CD4-positive, alpha-beta T cell treated with Interleukin-17A for 1 hour (primary cell): ENCODE data around the gene KIF27.
"Not testable (repeated sequence)": the region's sequence is repeated elsewhere in the genome, so short reads cannot be mapped to it uniquely, and the experiment has no call there.

ENCODE experiments used
- DNase-seq: peaks from one replicate; pipeline ENCODE4 v3.0.0-alpha.2; 2020

KIF27 gene

GRCh38 chr9:83920927-83921707, at the start of gene KIF27:
Gene KIF27, minus strand, starts transcription at chr9:83921432. Its CDS starts 5,841 bp downstream, at chr9:83915591.
- DNase-seq, result peak; percentile 96

GRCh38 chr9:83969602-83970001, 48.4 kb upstream of the KIF27 start:
- DNase-seq, result no peak

DNA sequence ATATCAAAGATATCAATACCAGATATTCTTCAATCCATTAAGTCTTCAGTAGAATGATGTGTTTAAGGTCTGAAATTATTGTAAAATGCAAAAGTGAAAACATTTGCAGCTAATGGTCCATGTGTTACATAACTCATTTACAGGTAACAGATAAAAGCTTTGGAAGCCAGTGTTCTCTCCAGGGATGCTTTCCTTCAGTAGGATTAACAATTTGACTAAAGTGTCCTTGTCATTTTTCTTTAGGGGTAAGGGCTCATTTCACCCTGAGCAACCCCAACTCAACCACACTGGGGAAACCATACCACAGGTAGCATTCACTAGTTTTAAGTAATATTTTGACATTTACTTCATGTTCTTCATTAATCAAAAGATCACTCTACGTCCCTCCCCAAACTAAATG, 45.8 kb upstream of the KIF27 start:
- DNase-seq, result no peak

- DNase-seq, result no peak
Observed at GRCh38 chr9:83966209-83966582, 45.0 kb upstream of the KIF27 start.

- no peak for DNase-seq
Observed at GRCh38 chr9:83965350-83966208, 44.3 kb upstream of the KIF27 start.

- DNase-seq, result no peak
Observed at GRCh38 chr9:83964973-83965349, 43.7 kb upstream of the KIF27 start.

- DNase-seq, result no peak
Observed at GRCh38 chr9:83962165-83962564, 40.9 kb upstream of the KIF27 start.

DNA sequence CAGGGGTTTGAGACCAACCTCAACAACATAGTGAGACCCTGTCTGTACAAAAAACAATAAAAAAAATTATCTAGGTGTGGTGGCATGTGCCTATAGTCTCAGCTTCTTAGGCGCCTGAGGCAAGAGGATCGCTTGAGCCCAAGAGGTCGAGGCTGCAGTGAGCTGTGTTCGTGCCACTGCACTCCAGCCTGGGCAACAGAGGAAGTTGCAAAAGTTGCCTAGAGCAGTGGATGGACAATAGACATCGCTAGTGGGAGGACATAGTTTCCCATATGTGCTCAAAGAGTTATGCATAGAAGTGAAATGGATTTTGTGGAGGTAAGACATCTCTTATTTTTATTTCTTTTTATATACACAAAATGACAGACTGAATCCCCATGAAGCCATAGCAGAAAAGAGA, 39.8 kb upstream of the KIF27 start:
- no peak for DNase-seq

DNA sequence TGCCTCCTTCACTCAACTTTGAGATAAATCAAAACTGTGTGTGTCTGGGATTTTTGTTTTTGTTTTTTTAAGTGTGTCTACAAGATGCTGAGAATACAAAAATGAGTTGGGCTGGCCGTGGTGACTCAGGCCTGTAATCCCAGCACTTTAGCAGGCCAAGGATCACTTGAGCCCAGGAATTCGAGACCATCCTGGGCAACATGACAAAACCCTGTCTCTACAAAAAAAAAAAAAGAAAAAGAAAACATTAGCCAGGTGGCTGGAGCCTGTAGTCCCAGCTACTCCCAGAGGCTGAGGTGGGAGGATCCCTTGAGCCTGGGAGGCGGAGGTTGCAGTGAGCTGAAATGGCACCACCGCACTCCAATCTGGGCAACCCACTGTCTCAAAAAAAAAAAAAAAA, 37.8 kb upstream of the KIF27 start:
- no peak for DNase-seq

DNA sequence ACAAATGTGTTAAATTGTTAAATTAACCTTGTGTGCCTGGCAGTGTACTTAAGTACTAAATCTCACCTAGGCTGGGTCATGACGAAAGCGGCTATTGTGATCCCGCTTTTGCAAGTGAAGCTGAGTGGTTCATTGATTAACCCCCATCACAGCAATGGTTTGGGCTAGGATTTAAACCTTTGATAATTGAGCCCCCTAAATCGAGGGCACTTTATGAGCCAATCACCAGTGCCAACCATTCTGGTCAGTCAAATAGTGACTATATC, 35.9 kb upstream of the KIF27 start:
- DNase-seq, result no peak

DNA sequence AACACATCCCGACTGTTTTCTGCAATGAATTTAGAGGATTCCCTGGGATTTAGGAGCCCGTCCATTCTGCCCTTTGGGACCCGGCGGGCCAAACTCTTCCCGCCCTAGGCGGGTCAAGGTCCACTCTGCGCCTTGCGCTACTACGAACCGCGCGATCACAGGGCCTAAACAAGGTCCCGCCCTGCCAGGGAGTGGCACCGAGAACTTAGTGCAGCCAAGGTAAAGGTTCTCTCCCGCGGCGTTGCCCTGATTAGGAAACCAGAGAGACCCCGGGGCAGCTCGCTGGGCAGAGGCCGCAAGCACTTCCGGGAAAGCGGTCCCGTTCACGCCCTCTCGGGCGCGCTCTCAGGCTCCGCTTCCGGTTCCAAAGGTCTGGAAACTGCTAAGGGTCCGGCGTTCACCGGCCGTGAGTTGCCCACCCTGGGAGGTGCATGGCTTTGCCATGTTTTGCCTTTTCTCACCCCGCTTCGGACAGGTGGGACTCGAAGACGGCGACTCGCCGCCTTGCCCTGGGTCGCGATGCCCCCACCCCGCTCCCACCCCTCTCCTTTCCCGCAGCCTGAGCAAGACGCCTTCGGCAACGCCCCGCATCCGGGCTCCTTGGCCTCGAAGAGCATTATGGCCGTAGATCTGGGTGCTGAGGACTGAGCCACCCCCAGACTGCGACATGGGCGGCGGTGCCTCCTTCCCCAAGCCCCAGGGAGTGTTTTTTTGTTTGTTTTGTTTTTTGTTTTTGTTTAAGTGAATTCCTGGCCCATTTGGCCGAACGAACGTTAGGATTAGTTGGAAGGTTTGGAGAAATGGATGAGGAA, 35.4 kb upstream of the KIF27 start:
- peak; percentile 60 for DNase-seq

DNA sequence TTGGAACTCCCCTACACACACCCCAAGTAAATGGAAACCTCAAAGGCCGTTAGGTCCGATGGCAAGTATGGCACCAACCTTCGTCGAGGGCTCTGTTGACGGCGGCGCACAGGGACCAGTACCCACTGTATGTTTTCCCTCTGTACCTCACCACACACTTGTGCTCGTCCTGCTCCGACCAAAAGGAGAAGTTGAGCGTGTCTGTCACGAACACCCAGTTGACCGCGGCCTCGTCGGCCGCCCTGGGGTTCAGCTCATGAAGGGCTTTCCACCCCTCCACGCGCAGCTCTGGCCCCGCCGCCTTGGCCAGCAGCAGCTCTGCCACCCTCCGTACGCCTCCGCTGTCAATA, 34.8 kb upstream of the KIF27 start:
- DNase-seq, result no peak

DNA sequence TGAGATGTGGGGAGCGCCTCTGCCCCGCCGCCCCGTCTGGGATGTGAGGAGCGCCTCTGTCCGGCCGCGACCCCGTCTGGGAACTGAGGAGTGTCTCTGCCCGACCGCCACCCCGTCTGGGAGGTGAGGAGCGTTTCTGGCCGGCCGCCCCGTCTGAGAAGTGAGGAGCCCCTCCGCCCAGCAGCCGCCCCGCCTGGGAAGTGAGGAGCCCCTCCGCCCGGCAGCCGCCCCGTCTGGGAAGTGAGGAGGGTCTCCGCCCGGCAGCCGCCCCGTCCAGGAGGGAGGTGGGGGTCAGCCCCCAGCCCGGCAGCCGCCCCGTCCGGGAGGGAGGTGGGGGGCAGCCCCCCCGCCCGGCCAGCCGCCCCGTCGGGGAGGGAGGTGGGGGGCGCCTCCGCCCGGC, 26.9 kb upstream of the KIF27 start:
- not testable (repeated sequence) for DNase-seq

DNA sequence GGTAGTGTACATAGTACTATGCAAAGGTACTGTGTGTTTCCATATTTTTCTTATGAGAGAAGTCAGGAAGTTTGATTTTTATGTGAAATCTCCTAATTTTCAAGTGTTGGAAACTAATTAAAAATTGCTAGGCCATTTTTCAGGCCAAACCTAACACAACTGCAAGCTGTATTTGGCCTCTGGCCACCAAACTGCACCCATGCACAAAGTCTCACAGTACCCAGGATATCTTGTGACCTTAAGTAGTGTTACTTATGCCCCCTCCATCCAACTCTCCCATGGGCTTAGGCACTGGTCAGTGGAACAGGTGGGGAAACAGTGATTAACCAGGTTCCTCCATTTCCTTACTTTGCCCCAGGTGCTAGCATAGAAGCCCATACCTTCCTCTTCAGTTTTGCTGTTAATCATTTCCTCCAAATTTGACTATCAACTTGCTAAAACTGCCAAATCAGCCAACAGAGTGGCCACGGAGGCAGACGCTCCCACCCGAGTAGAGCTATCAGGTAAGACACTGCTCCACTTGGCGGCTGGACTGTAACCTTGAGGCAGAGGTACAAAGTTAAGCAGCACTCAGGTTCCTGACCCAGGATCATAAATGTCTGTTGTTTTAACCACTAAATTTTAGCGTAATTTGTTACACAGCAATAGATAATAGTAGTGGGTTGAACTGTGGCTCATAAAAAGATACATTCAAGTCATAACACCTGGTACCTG, 19.5 kb upstream of the KIF27 start:
- DNase-seq, result no peak

DNA sequence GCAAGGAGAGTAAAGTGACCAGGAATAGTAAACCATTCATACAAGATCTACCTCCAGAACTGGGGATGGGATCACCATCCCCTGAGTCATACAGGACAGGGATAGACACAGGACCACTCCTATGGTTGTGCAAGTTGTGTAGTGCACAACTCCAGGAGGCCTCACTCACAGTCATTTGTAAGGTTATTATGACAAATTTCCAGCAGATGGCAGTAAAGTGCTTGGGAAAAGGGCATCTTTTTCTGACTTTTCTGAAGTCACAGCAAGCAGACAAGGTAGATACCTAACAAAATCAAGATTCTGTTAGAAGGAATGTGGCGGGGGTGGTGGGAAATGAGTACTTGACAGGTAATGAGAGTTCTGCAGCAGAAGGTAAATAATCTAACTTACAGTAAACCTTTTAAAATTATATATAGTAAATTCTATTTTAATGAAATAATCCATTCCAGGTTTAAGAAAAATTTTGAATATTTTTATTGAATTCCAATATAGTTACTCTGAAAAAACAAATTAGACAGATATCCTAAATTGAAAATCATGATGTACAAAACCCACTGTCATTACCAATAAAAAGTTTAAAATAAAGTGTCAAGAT, 16.7 kb upstream of the KIF27 start:
- peak; percentile 84 for DNase-seq

GRCh38 chr9:83936523-83936922, 15.3 kb upstream of the KIF27 start:
- no peak for DNase-seq

GRCh38 chr9:83935276-83935935, 14.2 kb upstream of the KIF27 start:
- no peak for DNase-seq

DNA sequence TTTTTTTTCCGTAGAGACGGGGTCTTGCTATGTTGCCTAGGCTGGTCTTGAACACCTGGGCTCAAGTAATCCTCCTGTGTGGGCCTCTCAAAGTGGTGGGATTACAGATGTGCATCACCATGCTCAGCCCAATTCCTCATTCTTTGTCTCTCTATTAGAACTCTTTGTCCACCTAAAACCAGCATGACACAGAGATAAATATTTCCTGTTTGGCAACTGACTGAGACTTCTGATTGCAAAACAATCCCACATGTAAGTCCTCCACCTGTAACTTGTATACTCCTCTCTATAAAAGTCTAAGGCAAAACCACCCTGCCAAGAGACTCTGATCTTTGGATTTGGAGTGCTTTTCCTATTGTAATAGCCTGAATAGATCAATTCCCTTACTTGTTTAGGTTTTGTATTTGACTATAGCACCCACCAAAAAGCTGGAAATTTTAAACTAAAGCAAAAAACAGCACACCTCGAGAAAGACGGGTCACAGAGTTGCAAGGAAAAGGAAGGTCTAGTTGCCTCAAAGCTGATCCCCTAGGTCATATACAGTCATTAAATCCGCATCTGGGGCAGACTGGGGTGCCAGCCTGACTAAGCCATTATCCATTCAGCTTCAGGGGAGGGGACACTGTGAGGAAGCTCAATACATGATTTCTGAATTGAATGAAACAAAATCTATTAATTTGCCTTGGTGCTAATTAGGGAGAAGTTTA, 13.5 kb upstream of the KIF27 start:
- no peak for DNase-seq

GRCh38 chr9:83933790-83934189, 12.6 kb upstream of the KIF27 start:
- no peak for DNase-seq

- no peak for DNase-seq
Observed at GRCh38 chr9:83932851-83933250, 11.6 kb upstream of the KIF27 start.

GRCh38 chr9:83932011-83932410, 10.8 kb upstream of the KIF27 start:
- DNase-seq, result no peak

DNA sequence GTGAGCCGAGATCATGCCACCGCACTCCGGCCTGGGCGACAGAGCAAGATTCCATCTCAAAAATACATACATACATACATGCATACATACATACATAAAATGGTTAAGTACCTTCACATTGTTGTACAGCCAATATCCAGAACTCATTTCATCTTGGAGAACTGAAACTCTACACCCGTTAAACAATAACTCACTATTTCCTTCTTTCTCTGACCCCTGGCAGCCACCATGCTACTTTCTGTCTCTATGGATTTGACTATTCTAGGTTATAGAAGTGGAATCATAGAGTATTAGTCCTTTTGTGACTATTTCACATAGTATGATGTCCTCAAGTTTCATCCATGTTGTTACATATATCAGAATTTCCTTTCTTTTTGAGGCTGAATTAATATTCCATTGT, 9.6 kb upstream of the KIF27 start:
- DNase-seq, result no peak
